AG09309 (cell line): ENCODE results near the gene CLCNKA.

Source experiments
- DNase-seq: peaks from one replicate; pipeline ENCODE4 v3.0.0-alpha.2; 2010; ENCODE audit warnings: low read depth
- H3K4me3 ChIP-seq: 2 replicates; pipeline ENCODE4 v1.5.1; 2011; ENCODE audit warnings: mild to moderate bottlenecking, low read depth, low read length, moderate library complexity; ENCODE audit not compliant: control insufficient read depth
- CTCF ChIP-seq: IDR thresholded peaks from 2 replicates; pipeline ENCODE4 v1.5.1; 2011; ENCODE audit warnings: mild to moderate bottlenecking, low read depth, low read length, inconsistent platforms; ENCODE audit not compliant: insufficient read depth, control insufficient read depth; ENCODE audit errors: missing control alignments

The CLCNKA gene

GRCh38 chr1:16073490-16074119 lies 51.8 kb downstream of the CLCNKA start, which contains the start of gene FAM131C:
Gene FAM131C (minus strand): TSS chr1:16073651. CDS start chr1:16073442, 209 bp downstream.
- DNase-seq: no peak
- TF ChIP-seq CTCF: peak; percentile 19
- peak within 1 kb of the TSS; percentile 39 for H3K4me3 ChIP-seq

- DNase-seq: no peak
- no peak overlapping the region for H3K4me3 ChIP-seq
- TF ChIP-seq CTCF: no peak
Observed at GRCh38 chr1:16074217-16074616, 52.4 kb downstream of the CLCNKA start.

GRCh38 chr1:16075337-16076030 lies 53.6 kb downstream of the CLCNKA start:
- TF ChIP-seq CTCF: no peak

GRCh38 chr1:16076031-16076864 lies 54.4 kb downstream of the CLCNKA start:
- peak; percentile 77 for DNase-seq
- no peak for TF ChIP-seq CTCF
- no peak overlapping the region for H3K4me3 ChIP-seq

More at GRCh38 chr1:16075337-16076030, 53.6 kb downstream of the CLCNKA start:
- peak; percentile 17 for DNase-seq
- H3K4me3 ChIP-seq: no peak overlapping the region

- DNase-seq: no peak
- no peak for TF ChIP-seq CTCF
- H3K4me3 ChIP-seq: no peak overlapping the region
Observed at GRCh38 chr1:16076865-16077238, 55.0 kb downstream of the CLCNKA start.

- DNase-seq: no peak
- H3K4me3 ChIP-seq: no peak overlapping the region
- TF ChIP-seq CTCF: no peak
Observed at GRCh38 chr1:16077406-16078245, 55.8 kb downstream of the CLCNKA start.
